ENCODE measurements around the gene VPS25. TPM values are rescaled to one million over a fixed set of nuclear protein-coding genes. Genes with fewer than 3 reads are reported as not detected.

VPS25 gene
- total RNA-seq, 1 donor from 2014 or later = 76.5 TPM

GRCh38 chr17:42783062-42783790 lies 10.0 kb downstream of the VPS25 start:
- peaks cover 14% of the 10 kb centered on the region for H3K4me1 Mint-ChIP-seq (ENCODE audit: low read depth)

GRCh38 chr17:42783791-42784138 lies 10.5 kb downstream of the VPS25 start:
- peaks cover 35% of the 10 kb centered on the region for H3K27me3 Mint-ChIP-seq
- H3K36me3 Mint-ChIP-seq (ENCODE audit: insufficient read depth) = peaks cover 1% of the 10 kb centered on the region
- H3K4me3 Mint-ChIP-seq (ENCODE audit: low read depth) = no peak overlapping the region
- H3K27ac Mint-ChIP-seq = peak overlapping the region; percentile 43
- no peaks in the 10 kb centered on the region for H3K9me3 Mint-ChIP-seq (ENCODE audit: low read depth)
- peaks cover 14% of the 10 kb centered on the region for H3K4me1 Mint-ChIP-seq (ENCODE audit: low read depth)
- no peak for DNase-seq (ENCODE audit: low spot score, unreplicated experiment)
- no peak for TF ChIP-seq CTCF (IDR thresholded peaks at IDR 0.05; ENCODE audit: unreplicated experiment)

More at GRCh38 chr17:42783062-42783790, 10.0 kb downstream of the VPS25 start:
- Mint-ChIP-seq H3K9me3 (ENCODE audit: low read depth) (no peaks in the 10 kb centered on the region), H3K4me3 (ENCODE audit: low read depth) (no peak overlapping the region), H3K27ac (peak overlapping the region; percentile 43), H3K36me3 (ENCODE audit: insufficient read depth) (peaks cover 1% of the 10 kb centered on the region), H3K27me3 (peaks cover 35% of the 10 kb centered on the region)
- no peak for TF ChIP-seq CTCF (IDR thresholded peaks at IDR 0.05; ENCODE audit: unreplicated experiment)
- DNase-seq (ENCODE audit: low spot score, unreplicated experiment) = no peak

- TF ChIP-seq CTCF (IDR thresholded peaks at IDR 0.05; ENCODE audit: unreplicated experiment) = no peak
- Mint-ChIP-seq H3K27me3 (peaks cover 35% of the 10 kb centered on the region), H3K4me1 (ENCODE audit: low read depth) (peaks cover 12% of the 10 kb centered on the region), H3K27ac (no peak overlapping the region), H3K4me3 (ENCODE audit: low read depth) (no peak overlapping the region), H3K36me3 (ENCODE audit: insufficient read depth) (no peaks in the 10 kb centered on the region), H3K9me3 (ENCODE audit: low read depth) (no peaks in the 10 kb centered on the region)
- no peak for DNase-seq (ENCODE audit: low spot score, unreplicated experiment)
Measured at GRCh38 chr17:42784409-42784808, 11.2 kb downstream of the VPS25 start.

- TF ChIP-seq CTCF (IDR thresholded peaks at IDR 0.05; ENCODE audit: unreplicated experiment) = no peak
- no peaks in the 10 kb centered on the region for H3K36me3 Mint-ChIP-seq (ENCODE audit: insufficient read depth)
- H3K4me1 Mint-ChIP-seq (ENCODE audit: low read depth) = peaks cover 7% of the 10 kb centered on the region
- no peak overlapping the region for H3K27ac Mint-ChIP-seq
- H3K9me3 Mint-ChIP-seq (ENCODE audit: low read depth) = no peaks in the 10 kb centered on the region
- no peak overlapping the region for H3K4me3 Mint-ChIP-seq (ENCODE audit: low read depth)
- peaks cover 35% of the 10 kb centered on the region for H3K27me3 Mint-ChIP-seq
- no peak for DNase-seq (ENCODE audit: low spot score, unreplicated experiment)
Measured at GRCh38 chr17:42784811-42785592, 11.8 kb downstream of the VPS25 start.

- no peak for TF ChIP-seq CTCF (IDR thresholded peaks at IDR 0.05; ENCODE audit: unreplicated experiment)
- Mint-ChIP-seq H3K9me3 (ENCODE audit: low read depth) (no peaks in the 10 kb centered on the region), H3K36me3 (ENCODE audit: insufficient read depth) (no peaks in the 10 kb centered on the region), H3K4me3 (ENCODE audit: low read depth) (no peak overlapping the region), H3K27me3 (peaks cover 32% of the 10 kb centered on the region), H3K27ac (no peak overlapping the region), H3K4me1 (ENCODE audit: low read depth) (no peaks in the 10 kb centered on the region)
- no peak for DNase-seq (ENCODE audit: low spot score, unreplicated experiment)
Measured at GRCh38 chr17:42787266-42787665, 14.0 kb downstream of the VPS25 start.

Data from progenitor cell of endocrine pancreas (in vitro differentiated cells).